HEK293T (cell line): ENCODE results near the gene FAM118B.

ENCODE experiments used
- CTCF ChIA-PET: fragments of 350-600 bp; formaldehyde crosslinking; extraction: SDS; loops from one replicate; lab custom pipeline; 2021; ENCODE audit warnings: antibody characterized with exemption, inconsistent platforms; lab: Yijun Ruan, JAX
- POLR2A ChIA-PET: fragments of 350-600 bp; formaldehyde crosslinking; extraction: SDS; loops from one replicate; lab custom pipeline; 2020; ENCODE audit warnings: antibody characterized with exemption, inconsistent platforms; lab: Yijun Ruan, JAX
- DNase-seq: peaks from one replicate; pipeline ENCODE4 v3.0.0; 2012; ENCODE audit warnings: mixed read lengths; ENCODE audit errors: extremely low spot score
- ARNT ChIP-seq: fragments of 450-650 bp; IDR thresholded peaks from 2 replicates; pipeline ENCODE4 v1.6.1; 2017; ENCODE audit warnings: mild to moderate bottlenecking
- BHLHE40 ChIP-seq: fragments of 450-650 bp; IDR thresholded peaks from 2 replicates; pipeline ENCODE4 v1.6.1; 2016; ENCODE audit warnings: mild to moderate bottlenecking, moderate library complexity, borderline replicate concordance
- CTBP1 ChIP-seq: fragments of 450-650 bp; IDR thresholded peaks from 2 replicates; pipeline ENCODE4 v1.6.1; 2016; ENCODE audit warnings: borderline replicate concordance
- ELF4 ChIP-seq: fragments of 450-650 bp; IDR thresholded peaks from 2 replicates; pipeline ENCODE4 v1.6.1; 2017; ENCODE audit warnings: antibody characterized with exemption
- FOXA1 ChIP-seq: fragments of 450-650 bp; IDR thresholded peaks from 2 replicates; pipeline ENCODE4 v1.6.1; 2016; ENCODE audit warnings: mild to moderate bottlenecking
- FOXK2 ChIP-seq: fragments of 450-650 bp; IDR thresholded peaks from 2 replicates; pipeline ENCODE4 v1.6.1; 2016; ENCODE audit warnings: mild to moderate bottlenecking
- FOXM1 ChIP-seq: fragments of 450-650 bp; IDR thresholded peaks from 2 replicates; pipeline ENCODE4 v1.6.1; 2017; ENCODE audit warnings: mild to moderate bottlenecking, borderline replicate concordance
- HDGF ChIP-seq: fragments of 450-650 bp; IDR thresholded peaks from 2 replicates; pipeline ENCODE4 v1.6.1; 2017; ENCODE audit warnings: antibody characterized with exemption, borderline replicate concordance
- LEF1 ChIP-seq: fragments of 450-650 bp; IDR thresholded peaks from 2 replicates; pipeline ENCODE4 v1.6.1; 2017; ENCODE audit warnings: mild to moderate bottlenecking, borderline replicate concordance
- NFRKB ChIP-seq: fragments of 450-650 bp; IDR thresholded peaks from 2 replicates; pipeline ENCODE4 v1.6.1; 2016; ENCODE audit warnings: mild to moderate bottlenecking, moderate library complexity
- SP1 ChIP-seq: fragments of 450-650 bp; IDR thresholded peaks from 2 replicates; pipeline ENCODE4 v1.6.1; 2017
- SUZ12 ChIP-seq: fragments of 450-650 bp; IDR thresholded peaks from 2 replicates; pipeline ENCODE4 v1.6.1; 2016; ENCODE audit warnings: mild to moderate bottlenecking
- TARDBP ChIP-seq: fragments of 450-650 bp; IDR thresholded peaks from 2 replicates; pipeline ENCODE4 v1.6.1; 2016
- ZNF384 ChIP-seq: fragments of 450-650 bp; IDR thresholded peaks from 2 replicates; pipeline ENCODE4 v1.6.1; 2016
- TF ChIP-seq, protein P1 (sequence below): fragments of 450-650 bp; IDR thresholded peaks from 2 replicates; pipeline ENCODE4 v1.6.1; 2016

FAM118B gene

DNA sequence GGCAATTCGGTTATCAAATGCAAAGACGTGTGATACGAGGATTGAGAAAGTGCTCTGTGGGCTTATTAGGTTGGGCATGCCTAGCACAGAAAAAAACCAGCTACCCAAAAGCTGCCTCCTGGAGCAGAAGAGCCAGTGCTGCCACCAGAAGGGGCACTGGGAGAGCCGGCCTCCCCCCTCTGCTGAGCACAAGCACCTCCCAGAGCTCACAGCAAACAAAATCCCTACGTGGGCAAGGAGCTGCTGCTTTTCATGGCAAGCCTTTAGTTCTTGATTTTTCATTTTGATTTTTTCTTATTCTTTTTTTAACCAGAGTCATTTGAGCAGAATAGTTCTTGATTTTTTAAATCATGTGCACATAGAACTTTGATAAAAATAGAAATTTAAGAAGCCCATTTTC, 12.9 kb upstream of the FAM118B start:
- TF ChIP-seq ARNT (no peak), BHLHE40 (no peak), HDGF (no peak), FOXK2 (no peak), SP1 (no peak), NFRKB (no peak), SUZ12 (no peak), TARDBP (no peak)
- ChIA-PET CTCF (no interaction called here), POLR2A (interaction anchor here (1.5 kb wide), 1 partner anchor 13 kb away, joined by 6 read pairs; the partner anchor contains the start of genes FAM118B and RPUSD4)
- no peak for DNase-seq

DNA sequence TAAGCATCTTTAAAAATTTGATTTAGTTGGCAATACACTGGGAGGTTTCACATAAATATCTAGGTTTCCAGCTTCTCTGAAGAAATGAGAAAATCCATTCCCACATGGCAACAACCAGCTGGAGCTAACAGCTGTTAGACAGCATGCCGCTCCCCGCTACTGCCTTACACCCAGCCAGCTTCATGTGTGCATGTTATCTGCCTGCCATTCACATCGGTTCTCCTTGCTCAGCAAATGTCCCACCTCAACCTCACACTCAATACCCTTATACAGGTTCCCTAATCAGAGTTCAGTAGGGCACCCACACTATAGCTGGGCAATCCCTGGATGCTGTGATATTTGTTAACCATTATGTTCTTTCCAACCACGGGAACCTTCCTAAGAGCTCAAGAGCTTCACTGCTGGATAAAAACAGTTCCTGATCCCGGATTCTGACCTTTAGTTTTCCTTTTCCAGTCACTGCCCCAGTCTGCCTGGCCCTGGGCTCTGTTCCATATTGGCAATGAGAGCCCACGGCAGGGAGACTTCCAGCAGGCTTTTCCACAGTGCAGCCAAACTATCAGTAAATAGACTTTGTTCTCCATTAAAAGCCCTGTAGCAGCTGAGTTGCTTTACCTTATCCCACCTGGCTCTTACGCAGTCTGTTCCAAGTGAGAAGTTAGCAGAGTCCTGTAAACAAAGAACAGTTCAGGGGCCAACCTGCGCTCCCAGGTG, 8.8 kb upstream of the FAM118B start:
- TF ChIP-seq FOXA1 (no peak), HDGF (no peak), FOXK2 (no peak), BHLHE40 (no peak), ZNF384 (no peak), SUZ12 (no peak), SP1 (no peak), FOXM1 (no peak), ELF4 (no peak)
- TF ChIP-seq, protein P1, sequence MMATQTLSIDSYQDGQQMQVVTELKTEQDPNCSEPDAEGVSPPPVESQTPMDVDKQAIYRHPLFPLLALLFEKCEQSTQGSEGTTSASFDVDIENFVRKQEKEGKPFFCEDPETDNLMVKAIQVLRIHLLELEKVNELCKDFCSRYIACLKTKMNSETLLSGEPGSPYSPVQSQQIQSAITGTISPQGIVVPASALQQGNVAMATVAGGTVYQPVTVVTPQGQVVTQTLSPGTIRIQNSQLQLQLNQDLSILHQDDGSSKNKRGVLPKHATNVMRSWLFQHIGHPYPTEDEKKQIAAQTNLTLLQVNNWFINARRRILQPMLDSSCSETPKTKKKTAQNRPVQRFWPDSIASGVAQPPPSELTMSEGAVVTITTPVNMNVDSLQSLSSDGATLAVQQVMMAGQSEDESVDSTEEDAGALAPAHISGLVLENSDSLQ, result no peak
- POLR2A ChIA-PET, result no interaction called here
- DNase-seq, result no peak
- CTCF ChIA-PET, result no interaction called here

DNA sequence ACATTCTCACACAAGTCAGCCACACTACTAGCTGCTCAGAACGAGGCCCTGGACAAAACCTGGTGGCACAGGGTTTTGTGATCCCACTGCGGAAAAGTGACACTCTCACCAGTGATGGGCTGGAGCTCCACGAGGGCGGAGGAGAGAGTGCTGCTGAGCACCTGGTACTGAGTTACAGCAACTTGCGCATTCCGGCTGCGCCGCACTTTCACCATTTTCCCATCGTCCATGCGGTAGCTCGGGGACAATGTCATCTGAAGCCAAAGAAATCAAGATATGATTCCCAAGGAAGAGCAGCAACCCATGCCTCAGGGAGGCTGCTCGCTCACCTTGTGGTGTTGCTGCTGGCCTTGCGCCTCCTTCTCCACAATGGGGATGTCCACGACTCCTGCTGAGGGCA, 6.2 kb upstream of the FAM118B start:
- TF ChIP-seq ARNT, result no peak
- TF ChIP-seq CTBP1, result no peak
- no peak for TF ChIP-seq SUZ12
- no peak for TF ChIP-seq FOXM1
- no peak for TF ChIP-seq ELF4
- TF ChIP-seq, protein P1, result no peak
- no peak for TF ChIP-seq FOXA1
- TF ChIP-seq TARDBP, result no peak
- TF ChIP-seq NFRKB, result no peak
- no peak for TF ChIP-seq LEF1
- ChIA-PET POLR2A (no interaction called here), CTCF (no interaction called here)
- no peak for DNase-seq

DNA sequence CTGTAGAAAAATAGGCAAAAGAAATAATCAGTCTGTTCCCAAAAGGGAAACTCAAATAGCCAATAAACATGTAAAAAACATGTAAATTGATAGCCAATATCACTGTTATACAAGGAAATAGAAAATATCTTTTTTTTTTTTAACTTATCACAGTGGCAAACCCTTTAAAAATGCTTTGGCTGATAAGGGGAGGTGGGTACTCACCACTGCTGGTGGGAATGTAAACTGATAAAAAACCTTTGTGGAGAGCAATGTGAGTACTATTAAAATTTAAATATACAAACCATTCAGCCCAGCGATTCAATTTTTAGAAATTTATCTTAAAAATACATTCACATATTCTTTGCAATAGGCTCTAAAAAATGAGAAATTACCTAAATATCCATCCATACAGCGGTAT, 3.7 kb upstream of the FAM118B start:
- no peak for DNase-seq
- ChIA-PET POLR2A (no interaction called here), CTCF (no interaction called here)
- TF ChIP-seq LEF1, result no peak
- no peak for TF ChIP-seq TARDBP
- TF ChIP-seq ELF4, result no peak
- TF ChIP-seq SP1, result no peak

DNA sequence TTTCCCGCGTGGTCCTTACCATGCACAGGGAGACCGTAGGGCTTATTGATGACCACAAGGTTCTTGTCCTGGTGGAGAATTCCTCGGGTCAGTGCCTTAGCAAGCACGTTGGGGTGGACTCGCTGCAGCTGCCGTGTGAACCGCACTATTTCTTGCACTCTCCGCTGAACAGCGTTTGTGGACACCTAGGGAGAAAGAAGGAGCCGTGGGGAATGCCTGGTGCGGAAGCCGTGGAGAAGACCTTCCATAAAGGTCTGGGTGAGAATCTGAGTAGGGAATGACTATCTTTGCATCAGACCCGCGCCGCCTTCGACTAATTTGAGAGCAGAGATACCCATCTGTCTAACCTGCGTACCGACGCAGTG, 729 bp upstream of the FAM118B start:
- CTCF ChIA-PET, result no interaction called here
- POLR2A ChIA-PET, result interaction anchor here (1.5 to 2.2 kb wide), 3 partner anchors 57 to 308 kb away, joined by 3 to 7 read pairs (median 7); partner anchors contain the start of genes FOXRED1, PUS3 and SRPRA
- TF ChIP-seq ZNF384 (no peak), LEF1 (no peak)
- TF ChIP-seq, protein P1, result no peak
- no peak for DNase-seq

DNA sequence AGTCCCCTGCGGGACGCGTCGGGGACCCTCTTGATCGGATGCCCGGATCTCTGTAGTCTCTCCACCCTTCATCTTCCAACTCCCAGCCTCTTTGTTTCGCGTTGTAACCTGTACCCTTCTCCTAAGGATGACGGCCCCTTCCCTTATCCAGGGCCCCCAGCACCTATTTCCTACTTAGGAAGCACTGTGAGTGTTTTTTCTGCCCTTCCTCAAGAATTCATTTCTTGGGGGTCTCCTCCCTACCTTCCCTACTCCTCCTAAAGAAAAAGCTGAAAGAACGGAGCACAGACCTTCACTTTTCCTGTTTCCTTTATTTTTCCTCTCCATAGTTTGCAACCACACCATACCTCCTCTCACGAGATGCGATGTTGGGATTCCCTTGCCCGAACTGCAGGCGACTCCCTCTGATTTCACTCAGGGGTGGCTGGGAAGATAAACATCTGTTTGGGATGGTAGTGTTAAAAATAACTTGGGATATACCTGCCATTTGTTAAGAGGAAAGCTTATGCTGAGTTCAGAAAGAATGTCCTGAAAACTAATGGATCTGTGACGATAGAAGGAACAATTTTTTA, 593 bp downstream of the FAM118B start:
- no peak for TF ChIP-seq HDGF
- TF ChIP-seq BHLHE40, result no peak
- TF ChIP-seq SP1, result no peak
- no peak for TF ChIP-seq FOXA1
- TF ChIP-seq LEF1, result no peak
- no peak for TF ChIP-seq CTBP1
- ChIA-PET CTCF (no interaction called here), POLR2A (interaction anchor here (1.0 to 2.2 kb wide), 7 partner anchors 8 to 317 kb away, joined by 3 to 7 read pairs (median 4); partner anchors contain the start of genes FOXRED1, PUS3 and SRPRA)
- no peak for DNase-seq

DNA sequence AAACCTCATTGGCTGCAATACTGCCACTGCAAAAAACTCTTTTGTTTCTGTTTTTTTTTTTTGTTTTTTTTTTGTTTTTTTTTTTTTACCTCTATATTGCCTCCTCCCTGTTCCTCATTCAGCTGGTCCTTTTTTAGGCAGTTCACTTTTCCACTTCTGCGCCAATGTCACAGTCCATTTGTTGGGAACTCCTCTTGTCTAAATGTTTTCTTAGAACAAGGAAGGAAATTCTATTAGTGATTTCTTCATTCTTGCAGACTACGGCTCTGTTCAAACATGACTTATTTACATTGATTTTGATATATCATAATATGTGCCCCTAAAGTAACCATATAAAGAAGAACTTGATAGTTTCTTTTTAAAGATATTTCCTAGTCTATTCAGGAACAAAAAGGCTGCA, 2.9 kb downstream of the FAM118B start:
- TF ChIP-seq SUZ12 (no peak), ZNF384 (0 out of 2 replicates have a peak, but pooled peaks have one; percentile 3)
- DNase-seq, result no peak
- CTCF ChIA-PET, result no interaction called here
- POLR2A ChIA-PET, result no interaction called here

DNA sequence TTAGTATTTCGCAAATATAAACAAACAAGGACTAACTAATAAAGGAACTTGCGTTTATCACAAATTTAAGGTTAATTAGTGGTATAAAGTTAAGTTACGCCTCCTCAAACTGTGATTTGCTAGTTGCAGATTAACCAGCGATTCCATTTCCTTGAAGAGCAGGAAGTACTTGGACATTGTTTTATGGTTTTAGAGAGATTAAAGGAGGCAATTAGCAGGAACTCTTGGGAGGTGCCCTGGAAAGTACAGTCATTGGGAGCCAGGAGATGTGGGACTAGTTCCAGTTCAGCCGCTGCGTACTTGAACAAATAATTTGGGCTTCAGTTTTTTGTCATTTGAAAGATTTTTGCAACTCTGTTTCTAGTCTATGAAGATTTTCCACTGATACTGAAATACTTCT, 3.3 kb downstream of the FAM118B start:
- no peak for DNase-seq
- ChIA-PET POLR2A (no interaction called here), CTCF (no interaction called here)
- TF ChIP-seq ARNT (no peak), ELF4 (no peak)
